AG04449 (cell line): ENCODE measurements around the gene GALNT10.

Source experiments
- CTCF ChIA-PET: fragments of 350-600 bp; formaldehyde crosslinking; extraction: SDS; loops from one replicate; lab custom pipeline; 2021; ENCODE audit warnings: antibody characterized with exemption; lab: Yijun Ruan, JAX
- POLR2A ChIA-PET: fragments of 400-600, 350-600 bp; formaldehyde crosslinking; extraction: SDS; loops from one replicate; lab custom pipeline; 2020; ENCODE audit warnings: antibody characterized with exemption, inconsistent platforms; lab: Yijun Ruan, JAX
- DNase-seq: peaks from one replicate; pipeline ENCODE4 v3.0.0-alpha.2; 2010; ENCODE audit warnings: low read depth, low spot score
- H3K4me3 ChIP-seq: 2 replicates; pipeline ENCODE4 v1.5.1; 2011; ENCODE audit warnings: low read depth, mild to moderate bottlenecking, control low read depth, low read length
- CTCF ChIP-seq: IDR thresholded peaks from one replicate; pipeline ENCODE4 v1.5.1; 2011; ENCODE audit warnings: mild to moderate bottlenecking, moderate library complexity, low read length, control low read depth, inconsistent platforms; ENCODE audit not compliant: insufficient read depth; ENCODE audit errors: missing control alignments

The GALNT10 gene

GRCh38 chr5:154366353-154366752 lies 175.8 kb downstream of the GALNT10 start:
- H3K4me3 ChIP-seq: no peak overlapping the region
- ChIA-PET POLR2A (no interaction called here), CTCF (interaction anchor here (0.9 to 1.5 kb wide), 2 partner anchors 177 to 294 kb away, joined by 4 to 5 read pairs; no protein-coding TSS in a partner anchor)
- TF ChIP-seq CTCF: no peak
- no peak for DNase-seq

GRCh38 chr5:154367101-154367500 lies 176.6 kb downstream of the GALNT10 start:
- ChIA-PET POLR2A (no interaction called here), CTCF (no interaction called here)
- TF ChIP-seq CTCF: no peak
- no peak overlapping the region for H3K4me3 ChIP-seq
- no peak for DNase-seq

- peak; percentile 86 for DNase-seq
These were observed 177.7 kb downstream of the GALNT10 start for GRCh38 chr5:154368041-154368800.

GRCh38 chr5:154369682-154370081 lies 179.1 kb downstream of the GALNT10 start:
- POLR2A ChIA-PET: interaction anchor here (1.2 kb wide), 1 partner anchor 179 kb away, joined by 5 read pairs; the partner anchor contains the start of gene GALNT10
- DNase-seq: no peak
- no peak for TF ChIP-seq CTCF
- CTCF ChIA-PET: interaction anchor here (3.4 kb wide), 1 partner anchor 172 kb away, joined by 9 read pairs; no protein-coding TSS in a partner anchor
- H3K4me3 ChIP-seq: no peak overlapping the region

More at GRCh38 chr5:154368041-154368800, 177.7 kb downstream of the GALNT10 start:
- H3K4me3 ChIP-seq: no peak overlapping the region
- ChIA-PET CTCF (interaction anchor here (1.1 to 1.5 kb wide), 4 partner anchors 16 to 178 kb away, joined by 3 to 5 read pairs (median 4); partner anchors contain the start of gene GALNT10), POLR2A (interaction anchor here (0.7 to 1.5 kb wide), 7 partner anchors 79 to 178 kb away, joined by 3 to 6 read pairs (median 3); partner anchors contain the start of gene GALNT10)
- TF ChIP-seq CTCF: no peak

- POLR2A ChIA-PET: interaction anchor here (1.2 kb wide), 1 partner anchor 179 kb away, joined by 5 read pairs; the partner anchor contains the start of gene GALNT10
- no peak overlapping the region for H3K4me3 ChIP-seq
- CTCF ChIA-PET: interaction anchor here (3.4 kb wide), 1 partner anchor 173 kb away, joined by 9 read pairs; no protein-coding TSS in a partner anchor
- no peak for DNase-seq
- no peak for TF ChIP-seq CTCF
These were observed 179.6 kb downstream of the GALNT10 start for GRCh38 chr5:154370119-154370518.

GRCh38 chr5:154370813-154371212 lies 180.3 kb downstream of the GALNT10 start:
- no peak for DNase-seq
- ChIA-PET POLR2A (interaction anchor here (1.2 kb wide), 1 partner anchor 180 kb away, joined by 5 read pairs; the partner anchor contains the start of gene GALNT10), CTCF (interaction anchor here (1.5 to 3.4 kb wide), 2 partner anchors 35 to 173 kb away, joined by 5 to 9 read pairs; no protein-coding TSS in a partner anchor)
- H3K4me3 ChIP-seq: no peak overlapping the region
- TF ChIP-seq CTCF: no peak
